Measurements from ENCODE around the gene USP25. TPM values are rescaled to one million over a fixed set of nuclear protein-coding genes. Genes with fewer than 3 reads are reported as not detected.

The USP25 gene
- total RNA-seq, 1 experiment from 2014 or later = 33.6 TPM

DNA sequence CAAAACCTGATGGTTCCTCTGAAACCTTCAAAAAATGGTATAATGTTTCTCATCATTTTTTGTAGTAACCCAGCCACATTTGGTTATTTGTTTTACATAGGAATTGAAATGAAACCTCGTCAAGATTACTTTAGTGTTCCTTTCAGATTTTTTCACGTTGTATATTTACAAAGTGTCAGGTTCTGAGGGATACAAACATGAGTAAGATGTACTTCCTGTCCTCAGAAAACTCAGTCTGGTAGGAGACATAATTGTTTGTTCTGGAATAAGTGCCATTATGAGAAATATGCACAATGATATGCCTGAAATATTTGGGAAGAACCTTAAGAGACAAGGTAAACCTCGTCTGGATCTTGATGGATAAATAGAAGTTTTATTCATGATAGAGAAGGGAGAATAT, 145.5 kb downstream of the USP25 start:
- BruUV-seq (replicated peaks) = no TSS peak
- Histone ChIP-seq H3K36me3 (ENCODE audit: control insufficient read depth in 1 of 2, insufficient read depth in 2 of 2, low read length in 2 of 2) (peaks cover 3 to 7% of the 10 kb centered on the region in 2 experiments; a peak in 3 of 4 replicates), H3K9me3 (ENCODE audit: control insufficient read depth in 1 of 2, insufficient read depth in 1 of 2, low read depth in 1 of 2, low read length in 2 of 2) (no peaks in the 10 kb centered on the region), H3K4me2 (ENCODE audit: low read length) (no peak overlapping the region), H3K79me2 (ENCODE audit: insufficient read depth, low read length) (no peaks in the 10 kb centered on the region), H3K9me2 (ENCODE audit: insufficient read depth) (no peaks in the 10 kb centered on the region), H3K4me3 (replicated peaks in 1 of 2; ENCODE audit: low read depth in 1 of 2, low read length in 2 of 2) (no peak overlapping the region), H3K9ac (ENCODE audit: low read length) (no peak overlapping the region), H3K27ac (ENCODE audit: low read depth, low read length) (no peak overlapping the region), H3K27me3 (ENCODE audit: insufficient read depth, low read length) (no peaks in the 10 kb centered on the region), H2AFZ (ENCODE audit: low read depth, low read length, poor library complexity, severe bottlenecking) (no peak overlapping the region), H4K20me1 (ENCODE audit: insufficient read depth) (no peaks in the 10 kb centered on the region), H3K4me1 (ENCODE audit: control insufficient read depth in 1 of 2, insufficient read depth in 2 of 2, low read length in 2 of 2) (no peaks in the 10 kb centered on the region)
- POLR2A ChIA-PET = no interaction called here
- TF ChIP-seq SP1 (IDR thresholded peaks at IDR 0.05; ENCODE audit: low read depth) (no peak), SRF (IDR thresholded peaks at IDR 0.05; ENCODE audit: low read depth) (no peak), POLR2A (IDR thresholded peaks at IDR 0.05; ENCODE audit: borderline replicate concordance, extremely low read depth, insufficient read depth, insufficient read length) (no peak), ZFX (IDR thresholded peaks at IDR 0.05) (no peak), FOSL1 (IDR thresholded peaks at IDR 0.05; ENCODE audit: low read depth) (no peak), TCF7L2 (IDR thresholded peaks at IDR 0.05; ENCODE audit: borderline replicate concordance, extremely low read depth, insufficient read depth, insufficient read length) (no peak), CEBPB (IDR thresholded peaks at IDR 0.05; ENCODE audit: low read depth) (no peak)
- TF ChIP-seq, protein P1, sequence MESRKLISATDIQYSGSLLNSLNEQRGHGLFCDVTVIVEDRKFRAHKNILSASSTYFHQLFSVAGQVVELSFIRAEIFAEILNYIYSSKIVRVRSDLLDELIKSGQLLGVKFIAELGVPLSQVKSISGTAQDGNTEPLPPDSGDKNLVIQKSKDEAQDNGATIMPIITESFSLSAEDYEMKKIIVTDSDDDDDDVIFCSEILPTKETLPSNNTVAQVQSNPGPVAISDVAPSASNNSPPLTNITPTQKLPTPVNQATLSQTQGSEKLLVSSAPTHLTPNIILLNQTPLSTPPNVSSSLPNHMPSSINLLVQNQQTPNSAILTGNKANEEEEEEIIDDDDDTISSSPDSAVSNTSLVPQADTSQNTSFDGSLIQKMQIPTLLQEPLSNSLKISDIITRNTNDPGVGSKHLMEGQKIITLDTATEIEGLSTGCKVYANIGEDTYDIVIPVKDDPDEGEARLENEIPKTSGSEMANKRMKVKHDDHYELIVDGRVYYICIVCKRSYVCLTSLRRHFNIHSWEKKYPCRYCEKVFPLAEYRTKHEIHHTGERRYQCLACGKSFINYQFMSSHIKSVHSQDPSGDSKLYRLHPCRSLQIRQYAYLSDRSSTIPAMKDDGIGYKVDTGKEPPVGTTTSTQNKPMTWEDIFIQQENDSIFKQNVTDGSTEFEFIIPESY (IDR thresholded peaks at IDR 0.05; ENCODE audit: extremely low read depth, insufficient replicate concordance, low read length) = no peak
- TF ChIP-seq, protein P2, sequence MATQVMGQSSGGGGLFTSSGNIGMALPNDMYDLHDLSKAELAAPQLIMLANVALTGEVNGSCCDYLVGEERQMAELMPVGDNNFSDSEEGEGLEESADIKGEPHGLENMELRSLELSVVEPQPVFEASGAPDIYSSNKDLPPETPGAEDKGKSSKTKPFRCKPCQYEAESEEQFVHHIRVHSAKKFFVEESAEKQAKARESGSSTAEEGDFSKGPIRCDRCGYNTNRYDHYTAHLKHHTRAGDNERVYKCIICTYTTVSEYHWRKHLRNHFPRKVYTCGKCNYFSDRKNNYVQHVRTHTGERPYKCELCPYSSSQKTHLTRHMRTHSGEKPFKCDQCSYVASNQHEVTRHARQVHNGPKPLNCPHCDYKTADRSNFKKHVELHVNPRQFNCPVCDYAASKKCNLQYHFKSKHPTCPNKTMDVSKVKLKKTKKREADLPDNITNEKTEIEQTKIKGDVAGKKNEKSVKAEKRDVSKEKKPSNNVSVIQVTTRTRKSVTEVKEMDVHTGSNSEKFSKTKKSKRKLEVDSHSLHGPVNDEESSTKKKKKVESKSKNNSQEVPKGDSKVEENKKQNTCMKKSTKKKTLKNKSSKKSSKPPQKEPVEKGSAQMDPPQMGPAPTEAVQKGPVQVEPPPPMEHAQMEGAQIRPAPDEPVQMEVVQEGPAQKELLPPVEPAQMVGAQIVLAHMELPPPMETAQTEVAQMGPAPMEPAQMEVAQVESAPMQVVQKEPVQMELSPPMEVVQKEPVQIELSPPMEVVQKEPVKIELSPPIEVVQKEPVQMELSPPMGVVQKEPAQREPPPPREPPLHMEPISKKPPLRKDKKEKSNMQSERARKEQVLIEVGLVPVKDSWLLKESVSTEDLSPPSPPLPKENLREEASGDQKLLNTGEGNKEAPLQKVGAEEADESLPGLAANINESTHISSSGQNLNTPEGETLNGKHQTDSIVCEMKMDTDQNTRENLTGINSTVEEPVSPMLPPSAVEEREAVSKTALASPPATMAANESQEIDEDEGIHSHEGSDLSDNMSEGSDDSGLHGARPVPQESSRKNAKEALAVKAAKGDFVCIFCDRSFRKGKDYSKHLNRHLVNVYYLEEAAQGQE (IDR thresholded peaks at IDR 0.05; ENCODE audit: low read depth) = no peak
- TF ChIP-seq, protein P3, sequence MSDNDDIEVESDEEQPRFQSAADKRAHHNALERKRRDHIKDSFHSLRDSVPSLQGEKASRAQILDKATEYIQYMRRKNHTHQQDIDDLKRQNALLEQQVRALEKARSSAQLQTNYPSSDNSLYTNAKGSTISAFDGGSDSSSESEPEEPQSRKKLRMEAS (IDR thresholded peaks at IDR 0.05) = no peak
- CTCF ChIA-PET = no interaction called here
- ATAC-seq (no peak), DNase-seq (ENCODE audit: low read depth, low spot score) (no peak)
- intact Hi-C loops (cut with micrococcal nuclease) = no loop called here
- RAD21 ChIA-PET (ENCODE audit: low non-redundant PET in 1 of 2, low total read pairs in 2 of 2, uncharacterized antibody in 2 of 2, unreplicated experiment in 2 of 2) = no interaction called here
